Vagina (tissue), 2 donors: ENCODE results near the gene SCAF8.

Experiments used
- POLR2A ChIP-seq, 2 donors: fragments of 450-650 bp; IDR thresholded peaks; one replicate each; pipeline ENCODE4 v1.6.1; 2017; ENCODE audit warnings: antibody characterized with exemption in 2 of 2, mild to moderate bottlenecking in 2 of 2, moderate library complexity in 2 of 2
- TF ChIP-seq, protein P1 (sequence below), 3 experiments: fragments of 450-650 bp in 2 of 3; fragments of 200-600 bp in 1 of 3; sonication (generic) in 1 of 3; IDR thresholded peaks; one replicate each; pipeline ENCODE4 v1.5.1; 2017 to 2019; ENCODE audit warnings: antibody characterized with exemption in 3 of 3, mild to moderate bottlenecking in 2 of 3, moderate library complexity in 2 of 3

DNA sequence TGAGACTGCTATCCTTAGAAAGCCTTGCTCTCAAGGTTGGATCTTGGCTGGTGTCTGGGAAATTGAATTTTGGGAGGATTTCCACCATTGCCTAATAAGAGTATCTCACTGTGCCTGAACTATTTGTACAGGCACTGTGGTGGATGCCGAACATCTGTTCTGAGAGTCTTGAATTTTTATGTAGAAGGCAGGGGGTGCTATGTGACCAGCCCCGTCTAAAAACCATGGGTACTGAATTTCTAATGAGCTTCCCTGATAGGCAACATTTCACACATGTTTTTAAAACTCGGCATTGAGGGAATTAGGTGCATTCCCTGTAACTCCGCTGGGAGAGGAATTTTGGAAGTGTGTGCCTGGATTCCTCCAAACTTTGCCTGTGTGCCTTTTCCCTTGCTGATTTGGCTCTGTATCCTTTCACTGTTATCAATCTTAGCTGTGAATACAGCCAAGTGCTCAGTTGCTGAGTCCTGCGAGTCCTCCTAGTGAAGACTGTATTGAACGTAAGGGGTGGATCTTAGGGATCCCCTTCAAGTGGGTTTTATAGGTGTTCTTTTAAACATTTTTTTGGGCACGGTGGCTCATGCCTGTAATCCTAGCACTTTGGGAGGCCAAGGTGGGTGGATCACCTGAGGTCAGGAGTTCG lies 27.6 kb upstream of the SCAF8 start:
- TF ChIP-seq, protein P1, sequence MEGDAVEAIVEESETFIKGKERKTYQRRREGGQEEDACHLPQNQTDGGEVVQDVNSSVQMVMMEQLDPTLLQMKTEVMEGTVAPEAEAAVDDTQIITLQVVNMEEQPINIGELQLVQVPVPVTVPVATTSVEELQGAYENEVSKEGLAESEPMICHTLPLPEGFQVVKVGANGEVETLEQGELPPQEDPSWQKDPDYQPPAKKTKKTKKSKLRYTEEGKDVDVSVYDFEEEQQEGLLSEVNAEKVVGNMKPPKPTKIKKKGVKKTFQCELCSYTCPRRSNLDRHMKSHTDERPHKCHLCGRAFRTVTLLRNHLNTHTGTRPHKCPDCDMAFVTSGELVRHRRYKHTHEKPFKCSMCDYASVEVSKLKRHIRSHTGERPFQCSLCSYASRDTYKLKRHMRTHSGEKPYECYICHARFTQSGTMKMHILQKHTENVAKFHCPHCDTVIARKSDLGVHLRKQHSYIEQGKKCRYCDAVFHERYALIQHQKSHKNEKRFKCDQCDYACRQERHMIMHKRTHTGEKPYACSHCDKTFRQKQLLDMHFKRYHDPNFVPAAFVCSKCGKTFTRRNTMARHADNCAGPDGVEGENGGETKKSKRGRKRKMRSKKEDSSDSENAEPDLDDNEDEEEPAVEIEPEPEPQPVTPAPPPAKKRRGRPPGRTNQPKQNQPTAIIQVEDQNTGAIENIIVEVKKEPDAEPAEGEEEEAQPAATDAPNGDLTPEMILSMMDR (IDR thresholded peaks at IDR 0.05): no peak
- no peak for TF ChIP-seq POLR2A (IDR thresholded peaks at IDR 0.05)
